Cardiac septum (tissue), 1 donor: ENCODE results near the gene KIFC1. TPM values are rescaled to one million over a fixed set of nuclear protein-coding genes. Genes with fewer than 3 reads are reported as not detected.
"Not testable (repeated sequence)": the region's sequence is repeated elsewhere in the genome, so short reads cannot be mapped to it uniquely, and the experiment has no call there.

ENCODE experiments used
- DNase-seq: peaks from one replicate; pipeline ENCODE4 v3.0.0-alpha.2; 2020; ENCODE audit warnings: low spot score
- intact Hi-C: fragments of 100-400 bp; cut with DNase I; formaldehyde crosslinking; loops from one replicate; pipeline ENCODE4 v1.14.0; 2022
- long read RNA-seq: library from polyadenylated mRNA; unstranded; transcript quantifications from one replicate; pipeline ENCODE4 v2.0.0, GENCODE V29; 2021
- total RNA-seq: library from RNA; stranded (reverse); fragmentation: NEBNext Ultra II Directional; extraction: Animal tissue kit (Norgen Biotek cat#: 25700); gene quantifications from one replicate; pipeline ENCODE4 v1.2.1, GENCODE V29; 2021
- donor health status: DM: no; HTN: no; CAD: no.

The KIFC1 gene, protein sequence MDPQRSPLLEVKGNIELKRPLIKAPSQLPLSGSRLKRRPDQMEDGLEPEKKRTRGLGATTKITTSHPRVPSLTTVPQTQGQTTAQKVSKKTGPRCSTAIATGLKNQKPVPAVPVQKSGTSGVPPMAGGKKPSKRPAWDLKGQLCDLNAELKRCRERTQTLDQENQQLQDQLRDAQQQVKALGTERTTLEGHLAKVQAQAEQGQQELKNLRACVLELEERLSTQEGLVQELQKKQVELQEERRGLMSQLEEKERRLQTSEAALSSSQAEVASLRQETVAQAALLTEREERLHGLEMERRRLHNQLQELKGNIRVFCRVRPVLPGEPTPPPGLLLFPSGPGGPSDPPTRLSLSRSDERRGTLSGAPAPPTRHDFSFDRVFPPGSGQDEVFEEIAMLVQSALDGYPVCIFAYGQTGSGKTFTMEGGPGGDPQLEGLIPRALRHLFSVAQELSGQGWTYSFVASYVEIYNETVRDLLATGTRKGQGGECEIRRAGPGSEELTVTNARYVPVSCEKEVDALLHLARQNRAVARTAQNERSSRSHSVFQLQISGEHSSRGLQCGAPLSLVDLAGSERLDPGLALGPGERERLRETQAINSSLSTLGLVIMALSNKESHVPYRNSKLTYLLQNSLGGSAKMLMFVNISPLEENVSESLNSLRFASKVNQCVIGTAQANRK
- 0.24 TPM for total RNA-seq
- long read RNA-seq = 0 reads

DNA sequence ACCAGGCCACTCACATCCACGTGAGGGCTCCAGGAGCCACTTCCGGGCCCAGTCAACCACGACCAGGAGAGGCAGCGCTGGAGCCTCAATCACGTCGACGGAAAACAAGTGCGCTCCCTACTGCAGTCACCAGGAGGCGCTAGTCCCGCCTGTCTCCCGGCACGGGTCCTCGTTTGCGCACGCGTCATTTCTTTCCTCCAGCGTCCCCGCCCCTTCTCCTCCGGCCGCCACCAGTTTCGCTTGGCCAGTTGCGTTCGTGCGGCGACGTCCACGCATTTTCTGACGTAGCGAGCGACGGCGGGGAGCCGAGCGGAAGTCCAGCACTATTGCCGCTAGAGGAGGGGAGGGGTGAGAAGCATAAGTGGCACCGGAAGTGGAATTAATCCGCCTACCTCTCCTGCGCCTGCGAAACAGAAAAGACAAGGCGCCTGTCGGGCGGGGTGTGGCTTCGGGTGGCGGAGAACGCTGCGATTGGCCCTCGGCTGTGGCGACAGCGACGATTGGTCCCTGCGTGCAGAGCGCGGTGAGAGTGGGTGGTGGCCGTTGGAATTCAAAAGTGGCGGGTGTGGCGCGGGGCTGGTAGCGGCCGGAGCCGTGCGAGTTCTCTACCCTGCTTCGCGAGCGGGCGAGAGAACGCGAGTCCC, at the start of gene KIFC1:
KIFC1 (plus strand) TSS at position 546 of the 644 bp plus-strand sequence. CDS start 163 bp downstream, outside the sequence.
- peak; percentile 100 for DNase-seq
- intact Hi-C loops = loop anchor here (1.0 to 2.0 kb wide), 3 partner anchors 19 to 179 kb away; no protein-coding TSS in a partner anchor

DNA sequence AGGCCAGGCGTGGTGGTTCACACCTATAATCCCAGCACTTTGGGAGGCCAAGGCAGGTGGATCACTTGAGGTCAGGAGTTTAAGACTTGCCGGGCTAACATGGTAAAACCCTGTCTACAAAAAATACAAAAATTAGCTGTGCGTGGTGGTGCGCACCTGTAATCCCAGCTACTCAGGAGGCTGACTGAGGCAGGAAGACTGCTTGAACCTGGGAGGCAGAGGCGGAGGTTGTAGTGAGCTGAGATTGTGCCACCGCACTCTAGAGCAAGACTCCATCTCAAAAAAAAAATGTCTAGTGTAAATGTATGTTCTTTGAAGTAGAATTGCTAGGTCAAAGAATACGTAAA, 48.0 kb upstream of the KIFC1 start:
- DNase-seq, intact Hi-C loops: not testable (repeated sequence)

DNA sequence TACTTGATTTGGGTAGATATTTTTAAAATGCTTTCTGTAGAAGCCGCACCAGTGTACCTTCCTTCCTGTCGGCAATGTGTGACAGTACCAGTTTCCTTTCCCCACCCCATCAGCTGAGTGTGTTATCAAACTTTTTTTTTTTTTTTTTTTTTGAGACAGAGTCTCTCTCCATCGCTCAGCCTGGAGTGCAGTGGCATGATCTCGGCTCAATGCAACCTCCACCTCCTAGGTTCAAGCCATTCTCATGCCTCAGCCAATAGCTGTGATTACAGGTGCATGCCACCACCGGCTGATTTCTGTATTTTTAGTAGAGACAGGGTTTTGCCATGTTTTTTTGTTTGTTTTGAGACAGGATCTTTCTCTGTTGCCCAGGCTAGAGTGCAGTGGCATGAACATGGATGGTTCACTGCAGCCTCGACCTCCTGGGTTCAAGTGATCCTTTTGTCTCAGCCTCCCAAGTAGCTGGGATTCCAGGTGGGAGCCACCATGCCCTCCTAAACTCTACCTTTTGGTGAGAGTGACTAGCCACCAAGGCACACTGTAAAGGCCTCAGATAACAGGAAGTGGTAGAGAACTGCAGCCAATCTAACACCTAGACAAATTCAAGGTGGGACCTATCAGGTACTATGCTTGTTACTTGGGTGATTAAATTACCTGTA, 47.5 kb upstream of the KIFC1 start:
- no peak for DNase-seq
- intact Hi-C loops = loop anchor here (2.0 kb wide), 1 partner anchor 63 kb away; no protein-coding TSS in a partner anchor

DNA sequence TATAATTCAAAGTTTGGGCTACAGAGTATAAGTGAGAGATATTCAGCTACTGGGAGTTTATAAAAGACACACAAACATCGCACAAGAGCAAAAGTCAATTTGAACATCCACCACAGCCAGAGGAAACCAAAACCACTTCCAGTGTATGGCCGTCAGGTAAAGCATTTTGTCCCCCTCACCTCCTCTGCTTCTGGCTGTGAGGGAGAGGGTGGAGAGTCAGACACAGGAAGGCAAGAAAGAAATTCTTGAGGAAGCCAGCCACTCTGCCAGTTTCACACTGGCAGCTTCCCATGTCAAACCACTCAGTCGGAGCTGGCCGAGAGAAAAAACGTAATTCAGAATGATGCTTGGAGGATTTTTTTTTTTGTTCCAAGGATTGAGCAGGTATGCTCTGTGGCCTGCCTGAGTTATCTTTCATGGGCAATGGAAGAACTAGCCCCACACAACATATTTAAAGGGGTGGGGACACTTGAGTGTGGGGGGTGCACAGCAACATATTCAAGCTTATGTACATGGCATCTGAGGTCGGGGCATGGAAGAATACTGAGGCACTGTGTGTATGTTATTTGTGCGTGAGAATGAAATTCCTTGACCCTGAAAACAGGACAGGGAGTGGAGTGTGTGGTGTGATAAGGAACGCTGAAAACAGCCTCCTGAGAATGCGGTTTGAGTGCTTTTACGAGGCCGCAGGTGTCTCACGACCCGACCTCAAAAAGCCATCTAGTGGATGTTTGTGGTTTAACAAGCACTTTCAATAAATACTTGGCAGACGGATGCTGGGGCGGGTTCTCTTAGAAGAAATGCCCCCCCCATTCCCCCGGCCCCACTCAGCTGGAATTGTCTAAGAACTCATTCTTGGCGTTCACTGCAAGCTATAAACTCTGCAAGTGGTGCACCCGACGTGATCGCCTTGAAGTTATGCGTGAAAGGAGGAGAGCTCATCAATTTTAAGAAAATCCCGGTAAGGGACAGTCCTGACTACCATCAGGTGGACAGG, 46.6 kb upstream of the KIFC1 start:
- intact Hi-C loops = loop anchor here (2.0 kb wide), 1 partner anchor 64 kb away; no protein-coding TSS in a partner anchor
- no peak for DNase-seq

DNA sequence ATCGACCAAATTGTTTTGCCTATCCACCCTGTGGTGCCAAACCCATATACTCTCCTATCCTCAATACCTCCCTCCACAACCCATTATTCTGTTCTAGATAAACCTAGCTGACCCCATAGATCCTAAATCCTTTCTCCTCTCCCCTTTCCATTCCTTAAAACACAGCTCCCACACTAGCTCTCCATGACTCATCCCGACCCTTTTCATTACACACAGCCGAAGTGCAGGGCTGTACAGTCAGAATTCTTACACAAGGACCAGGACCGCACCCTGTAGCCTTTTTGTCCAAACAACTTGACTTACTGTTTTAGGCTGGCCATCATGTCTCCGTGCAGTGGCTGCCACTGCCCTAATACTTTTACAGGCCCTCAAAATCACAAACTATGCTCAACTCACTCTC, 44.7 kb upstream of the KIFC1 start:
- DNase-seq, intact Hi-C loops: not testable (repeated sequence)

DNA sequence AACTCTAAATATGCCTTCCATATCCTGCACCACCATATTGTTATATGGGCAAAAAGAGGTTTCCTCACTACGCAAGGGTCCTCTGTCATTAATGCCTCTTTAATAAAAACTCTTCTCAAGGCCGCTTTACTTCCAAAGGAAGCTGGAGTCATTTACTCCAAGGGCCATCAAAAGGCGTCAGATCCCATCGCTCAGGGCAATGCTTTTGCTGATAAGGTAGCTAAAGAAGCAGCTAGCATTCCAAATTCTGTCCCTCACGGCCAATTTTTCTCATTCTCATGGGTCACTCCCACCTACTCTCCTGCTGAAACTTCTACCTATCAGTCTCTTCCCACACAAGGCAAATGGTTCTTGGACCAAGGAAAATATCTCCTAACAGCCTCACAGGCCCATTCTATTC, 43.8 kb upstream of the KIFC1 start:
- no peak for DNase-seq
- intact Hi-C loops = no loop called here

DNA sequence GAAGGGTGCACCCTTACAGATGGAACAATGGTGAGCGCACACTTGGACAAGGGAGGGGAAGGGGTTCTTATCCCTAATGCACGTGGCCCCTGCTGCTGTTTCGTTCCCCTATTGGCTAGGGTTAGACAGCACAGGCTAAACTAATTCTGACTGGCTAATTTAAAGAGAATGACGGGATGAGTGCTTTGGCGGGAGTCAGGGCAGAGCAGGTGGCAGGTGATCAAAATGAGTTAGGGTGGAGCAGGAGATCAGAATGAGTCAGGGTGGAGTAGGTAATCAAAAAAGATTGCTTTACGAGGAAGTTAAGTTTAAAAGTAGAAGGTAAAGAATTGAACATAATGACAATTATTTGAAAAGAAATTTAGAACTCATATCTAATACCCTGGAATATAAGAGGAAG, 35.8 kb upstream of the KIFC1 start:
- DNase-seq, intact Hi-C loops: not testable (repeated sequence)

DNA sequence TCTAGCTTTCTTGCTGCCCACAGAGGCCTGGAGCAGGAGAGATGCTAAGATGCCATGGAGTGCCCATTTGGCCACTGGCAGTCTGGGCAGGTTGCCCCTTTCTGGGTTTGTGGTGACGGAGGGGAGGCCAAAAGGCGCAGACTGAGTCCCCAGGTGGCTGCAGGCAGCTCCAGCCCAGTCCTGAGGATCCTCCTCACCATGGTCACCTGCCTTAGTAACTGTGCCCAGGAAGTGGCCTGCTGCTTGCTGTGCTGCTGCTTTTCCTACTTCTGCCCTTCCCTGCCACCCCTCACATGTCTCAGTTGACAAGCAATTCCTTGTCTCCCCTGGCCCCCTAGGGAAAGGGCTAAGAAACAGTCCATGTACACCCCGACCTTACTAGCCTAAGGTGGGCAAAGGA, 35.3 kb upstream of the KIFC1 start:
- intact Hi-C loops = no loop called here
- DNase-seq = no peak

DNA sequence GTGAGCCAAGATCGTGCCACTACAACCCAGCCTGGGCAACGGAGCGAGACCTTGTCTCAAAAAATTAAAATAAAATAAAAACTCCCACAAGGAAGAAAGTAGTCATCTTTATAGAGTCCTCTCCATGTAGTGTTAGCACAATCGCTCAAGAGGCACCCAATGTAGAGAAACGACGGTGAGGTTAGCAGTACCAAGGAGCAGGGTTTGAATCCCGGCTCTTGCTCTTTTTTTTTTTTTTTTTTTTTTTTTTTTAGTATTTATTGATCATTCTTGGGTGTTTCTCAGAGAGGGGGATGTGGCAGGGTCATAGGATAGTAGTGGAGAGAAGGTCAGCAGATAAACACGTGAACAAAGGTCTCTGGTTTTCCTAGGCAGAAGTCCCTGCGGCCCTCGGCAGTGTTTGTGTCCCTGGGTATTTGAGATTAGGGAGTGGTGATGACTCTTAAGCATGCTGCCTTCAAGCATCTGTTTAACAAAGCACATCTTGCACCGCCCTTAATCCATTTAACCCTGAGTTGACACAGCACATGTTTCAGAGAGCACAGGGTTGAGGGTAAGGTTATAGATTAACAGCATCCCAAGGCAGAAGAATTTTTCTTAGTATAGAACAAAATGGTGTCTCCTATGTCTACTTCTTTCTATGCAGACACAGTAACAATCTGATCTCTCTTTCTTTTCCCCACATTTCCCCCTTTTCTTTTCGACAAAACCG, 34.3 kb upstream of the KIFC1 start:
- intact Hi-C loops = not testable (repeated sequence)

DNA sequence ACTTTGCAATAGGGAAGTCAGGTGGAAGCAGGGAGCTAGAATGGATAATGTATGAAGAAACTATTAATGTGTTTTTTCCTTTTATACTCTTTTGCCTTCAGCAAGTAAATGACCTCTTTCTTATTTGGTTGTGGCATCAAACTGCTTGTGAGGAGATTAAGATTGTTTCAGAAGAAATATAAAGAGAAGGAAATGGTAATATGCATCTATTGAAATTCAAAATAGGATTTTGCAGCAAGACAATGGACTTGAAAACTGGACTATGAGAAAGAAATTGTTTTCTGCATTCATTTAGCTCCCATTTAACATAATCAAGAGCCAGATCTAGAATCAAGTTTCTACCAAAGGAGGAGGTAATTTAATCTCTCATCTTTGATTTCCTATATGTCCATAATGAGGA, 32.3 kb upstream of the KIFC1 start:
- DNase-seq = no peak
- intact Hi-C loops = no loop called here

More for the DNA sequence above, 34.3 kb upstream of the KIFC1 start:
- not testable (repeated sequence) for DNase-seq

DNA sequence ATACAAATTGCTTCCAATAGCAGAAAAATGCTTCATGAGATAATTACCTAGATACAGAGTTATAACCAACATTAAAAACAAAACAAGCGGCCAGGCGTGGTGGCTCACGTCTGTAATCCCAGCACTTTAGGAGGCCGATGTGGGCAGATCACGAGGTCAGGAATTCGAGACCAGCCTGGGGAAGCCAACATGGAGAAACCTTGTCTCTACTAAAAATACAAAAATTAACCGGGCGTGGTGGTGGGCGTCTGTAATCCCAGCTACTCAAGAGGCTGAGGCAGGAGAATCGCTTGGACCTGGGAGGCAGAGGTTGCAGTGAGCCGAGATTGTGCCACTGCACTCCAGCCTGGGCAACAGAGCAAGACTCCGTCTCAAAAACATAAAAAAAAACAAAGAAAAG, 28.1 kb upstream of the KIFC1 start:
- intact Hi-C loops, DNase-seq: not testable (repeated sequence)

DNA sequence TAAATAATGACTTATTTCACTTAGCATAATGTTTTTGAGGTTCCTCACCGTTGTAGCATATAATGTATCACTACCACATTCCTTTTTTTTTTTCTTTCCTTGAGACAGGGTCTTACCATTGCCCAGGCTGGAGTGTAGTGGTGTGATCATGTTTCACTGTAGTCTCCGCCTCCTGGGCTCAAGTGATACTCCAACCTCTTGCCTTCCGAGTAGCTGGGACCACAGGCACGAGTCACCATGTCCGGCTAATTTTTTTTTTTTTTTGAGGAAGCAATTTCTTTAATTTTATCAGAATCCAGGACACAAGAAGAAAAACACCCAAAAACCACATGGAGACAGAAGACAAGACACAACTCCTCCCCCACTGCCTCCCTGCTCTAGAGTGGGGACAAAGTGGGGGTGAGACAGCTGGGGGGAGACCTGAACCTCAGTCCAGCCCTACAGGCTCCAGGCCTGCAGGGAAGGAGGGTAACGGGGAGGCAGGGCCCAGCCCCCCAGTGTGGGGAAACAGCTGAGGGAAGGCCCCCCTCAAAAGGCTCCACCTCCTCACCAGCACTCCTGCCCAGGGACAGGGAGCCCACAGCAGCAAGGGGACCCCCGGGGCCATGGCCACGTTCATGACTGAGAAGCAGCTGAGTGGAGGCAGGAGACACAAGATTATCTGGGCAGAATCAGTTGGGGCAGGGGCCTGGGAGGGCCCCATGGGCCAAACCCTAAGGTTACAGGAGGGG, 27.0 kb upstream of the KIFC1 start:
- DNase-seq, intact Hi-C loops: not testable (repeated sequence)

DNA sequence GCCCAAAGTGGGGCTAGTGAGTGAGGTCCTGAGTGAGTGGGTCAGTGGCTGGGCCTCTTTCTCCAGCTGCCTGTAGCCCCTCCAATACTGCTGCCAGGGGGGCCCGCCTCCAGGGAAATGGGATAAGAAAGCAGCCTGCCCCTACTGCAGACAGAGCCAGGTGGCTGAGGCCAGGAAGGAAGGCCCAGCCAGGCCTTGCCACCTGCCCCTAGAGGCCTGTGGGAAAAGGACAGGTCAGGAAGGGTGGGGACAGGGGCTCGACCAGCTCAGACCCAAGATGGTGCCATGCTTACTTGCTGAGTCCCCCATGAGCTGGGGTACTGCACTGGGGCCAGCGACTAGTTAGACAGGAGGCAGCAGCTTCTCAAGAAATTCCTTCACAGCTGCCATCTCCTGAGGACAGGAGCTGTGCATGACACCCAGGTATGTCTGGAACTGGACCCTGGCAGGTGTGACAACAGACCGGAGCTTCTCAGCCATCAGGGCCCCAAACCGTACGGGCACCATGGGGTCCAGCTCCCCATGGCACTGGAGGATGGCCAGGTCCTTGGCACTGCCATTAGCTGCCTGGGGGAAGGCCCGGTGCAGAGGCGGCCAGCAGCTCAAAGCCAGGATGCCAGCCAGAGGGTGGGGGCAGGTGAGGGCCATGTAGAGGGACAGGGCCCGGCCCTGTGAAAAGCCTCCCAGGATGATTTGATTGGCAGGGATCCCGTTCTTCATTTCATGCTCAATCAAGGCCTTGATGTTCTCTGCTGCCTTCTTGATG, 26.2 kb upstream of the KIFC1 start:
- DNase-seq, intact Hi-C loops: not testable (repeated sequence)

DNA sequence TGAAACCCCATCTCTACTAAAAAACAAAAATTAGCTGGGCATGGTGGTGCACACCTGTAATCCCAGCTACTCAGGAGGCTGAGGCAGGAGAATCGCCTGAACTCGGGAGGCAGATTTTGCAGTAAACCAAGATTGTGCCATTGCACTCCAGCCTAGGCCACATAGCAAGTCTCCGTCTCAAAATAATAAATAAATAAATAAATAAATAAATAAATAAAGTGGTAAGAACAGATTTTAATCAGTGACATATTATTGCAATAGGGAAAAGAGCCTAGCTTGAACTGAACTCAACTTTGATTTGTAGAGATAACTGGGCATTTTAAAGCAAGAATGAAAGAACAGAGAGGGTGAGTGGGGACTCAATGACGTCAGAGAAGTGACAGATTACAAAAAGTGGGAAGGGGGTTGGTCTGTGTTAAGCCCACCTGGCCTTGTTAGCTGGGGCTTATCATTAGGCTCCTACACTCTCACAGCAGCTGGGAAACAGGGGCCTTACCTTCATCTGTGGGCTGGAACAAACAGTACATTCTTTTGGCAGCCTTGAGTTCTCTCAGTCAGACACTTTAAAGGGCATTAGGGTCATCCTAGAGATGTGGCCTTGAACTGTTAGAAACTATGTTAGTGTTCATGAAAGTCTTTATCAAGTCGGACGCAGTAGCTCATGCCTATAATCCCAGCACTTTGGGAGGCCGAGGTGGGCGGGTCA, 24.5 kb upstream of the KIFC1 start:
- intact Hi-C loops = no loop called here
- DNase-seq = no peak

DNA sequence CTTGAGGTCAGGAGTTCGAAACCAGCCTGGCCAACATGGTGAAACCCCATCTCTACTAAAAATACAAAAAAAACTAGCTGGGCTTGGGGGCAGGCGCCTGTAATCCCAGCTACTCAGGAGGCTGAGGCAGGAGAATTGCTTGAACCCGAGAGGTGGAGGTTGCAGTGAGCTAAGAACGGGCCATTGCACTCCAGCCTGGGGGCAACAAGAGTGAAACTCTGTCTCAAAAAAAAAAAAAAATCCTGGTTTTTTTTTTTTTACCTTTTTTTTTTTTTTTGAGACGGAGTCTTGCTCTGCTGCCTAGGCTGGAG, 24.0 kb upstream of the KIFC1 start:
- DNase-seq, intact Hi-C loops: not testable (repeated sequence)

DNA sequence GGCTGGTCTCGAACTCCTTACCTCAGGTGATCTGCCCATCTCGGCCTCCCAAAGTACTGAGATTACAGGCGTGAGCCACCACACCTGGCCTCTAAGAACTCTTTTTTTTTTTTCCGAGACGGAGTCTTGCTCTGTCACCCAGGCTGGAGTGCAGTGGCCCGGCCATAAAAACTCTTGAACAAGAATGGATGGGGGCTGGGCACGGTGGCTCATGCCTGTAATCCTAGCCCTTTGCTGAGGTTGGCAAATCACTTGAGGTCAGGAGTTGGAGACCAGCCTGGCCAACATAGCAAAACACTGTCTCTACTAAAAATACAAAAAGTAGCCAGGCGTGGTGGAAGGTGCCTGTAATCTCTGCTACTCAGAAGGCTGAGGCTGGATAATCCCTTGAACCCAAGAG, 19.7 kb upstream of the KIFC1 start:
- DNase-seq, intact Hi-C loops: not testable (repeated sequence)
